ENCODE data around the gene DGKG.

Gene DGKG

DNA sequence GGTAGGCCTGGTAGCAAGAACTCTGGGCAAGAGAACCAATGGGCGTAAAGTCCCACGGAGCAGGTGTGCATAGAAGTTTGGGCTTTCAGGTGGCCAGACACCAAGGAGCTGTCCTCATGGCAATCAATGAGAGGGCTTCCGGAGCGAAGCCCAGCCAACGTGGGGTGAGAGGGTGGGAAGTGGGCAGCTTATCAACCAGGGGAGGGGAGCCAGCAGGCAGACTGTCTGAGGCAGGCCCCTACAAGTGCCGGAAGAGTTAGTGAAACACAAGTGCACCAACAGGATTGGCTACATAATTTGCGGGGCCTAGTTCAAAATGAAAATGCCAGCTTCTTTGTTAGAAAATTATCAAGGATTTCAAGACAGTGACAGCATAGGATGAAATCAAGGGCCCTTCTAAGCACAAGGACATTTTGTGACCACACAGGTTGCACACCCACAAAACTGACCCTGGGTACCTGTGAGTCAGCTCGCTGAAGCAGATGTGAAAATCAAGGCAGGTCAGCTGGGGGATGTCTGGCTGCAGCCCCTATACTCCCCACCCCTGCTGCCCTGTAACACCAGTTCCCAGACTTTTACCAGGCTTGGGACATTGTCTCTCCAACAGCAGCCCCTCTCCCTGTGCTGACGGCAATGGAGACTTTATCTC, 151.1 kb downstream of the DGKG start:
- no peak for DNase-seq (ENCODE audit: low read depth in 3 of 3)

DNA sequence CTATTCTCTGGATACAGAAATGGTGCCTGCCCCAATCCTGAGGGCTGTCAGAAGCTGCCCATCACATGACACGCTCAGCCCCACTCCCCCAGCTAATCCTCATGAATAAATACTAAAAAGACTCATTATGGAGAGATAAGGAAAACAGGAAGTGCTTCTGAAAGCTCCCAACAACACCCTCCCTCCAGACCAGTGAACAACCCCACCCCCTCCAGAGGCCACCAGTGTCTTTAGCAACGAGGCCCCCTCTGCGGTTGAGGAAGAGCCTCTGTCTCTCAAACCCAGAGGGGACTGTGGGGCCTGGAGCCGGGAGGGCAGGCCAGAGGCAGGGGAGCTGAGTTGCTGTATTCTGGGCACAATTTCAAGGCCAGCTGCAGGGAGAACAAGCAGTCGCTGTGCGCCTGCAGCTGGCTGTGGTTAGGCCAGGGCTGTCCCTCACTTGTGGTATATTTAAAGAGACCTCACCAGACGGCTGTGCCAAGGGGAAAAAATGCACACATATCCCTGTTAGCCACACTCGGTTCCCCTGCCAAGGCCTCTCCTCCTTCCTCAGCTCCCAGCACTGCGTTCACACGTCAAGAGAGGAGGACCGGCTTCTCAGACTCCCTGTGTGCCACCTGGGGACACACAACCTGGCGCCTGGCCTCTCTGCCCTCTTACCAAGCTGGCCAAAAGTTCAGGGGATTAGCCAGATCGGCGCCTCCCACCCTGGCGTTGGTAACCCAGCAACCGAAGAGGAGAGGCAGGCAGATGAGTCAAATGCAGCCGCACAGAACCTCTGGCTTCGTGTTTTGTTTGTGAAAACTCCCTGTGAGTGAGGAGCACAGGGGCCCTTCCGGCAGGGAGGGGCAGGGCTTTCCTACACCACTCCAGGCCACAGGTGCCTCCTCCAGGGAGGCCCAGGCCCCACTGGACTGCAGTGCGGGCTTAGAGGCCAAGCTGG, 152.0 kb downstream of the DGKG start:
- no peak for DNase-seq (ENCODE audit: low read depth in 3 of 3)

DNA sequence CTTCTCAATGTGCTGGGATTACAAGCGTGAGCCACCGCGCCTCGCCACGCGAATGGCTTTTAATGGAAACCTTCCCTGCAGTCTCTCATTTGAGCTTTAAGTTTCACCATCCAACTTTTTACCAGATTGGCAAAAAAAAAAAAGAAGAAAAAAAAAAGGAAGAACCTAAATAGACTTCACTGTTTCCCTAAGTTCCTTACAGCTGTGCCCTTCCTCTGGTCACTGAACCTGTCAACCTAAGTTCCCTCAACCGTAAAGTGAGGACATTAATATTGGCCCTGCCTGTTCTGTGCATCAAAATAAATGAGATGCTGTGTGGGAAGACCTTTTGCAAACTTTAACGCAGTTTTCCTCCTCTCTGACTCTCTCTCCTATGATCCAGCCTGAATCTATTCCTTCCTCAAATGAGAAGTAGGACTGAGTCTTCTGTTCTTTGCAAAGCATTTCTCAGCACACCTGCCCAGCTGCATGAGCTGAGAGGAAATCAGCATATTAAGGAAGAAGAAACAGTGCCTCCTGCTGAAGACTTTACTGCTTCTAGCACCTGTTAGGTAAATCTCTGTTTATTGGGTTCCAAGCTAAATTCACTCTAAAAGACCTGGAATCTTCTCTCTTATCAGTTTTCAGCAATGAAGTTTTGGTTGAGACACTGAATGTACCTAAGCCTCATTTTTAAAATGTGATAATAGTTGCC, 153.6 kb downstream of the DGKG start:
- DNase-seq (ENCODE audit: low read depth in 3 of 3), result no peak

DNA sequence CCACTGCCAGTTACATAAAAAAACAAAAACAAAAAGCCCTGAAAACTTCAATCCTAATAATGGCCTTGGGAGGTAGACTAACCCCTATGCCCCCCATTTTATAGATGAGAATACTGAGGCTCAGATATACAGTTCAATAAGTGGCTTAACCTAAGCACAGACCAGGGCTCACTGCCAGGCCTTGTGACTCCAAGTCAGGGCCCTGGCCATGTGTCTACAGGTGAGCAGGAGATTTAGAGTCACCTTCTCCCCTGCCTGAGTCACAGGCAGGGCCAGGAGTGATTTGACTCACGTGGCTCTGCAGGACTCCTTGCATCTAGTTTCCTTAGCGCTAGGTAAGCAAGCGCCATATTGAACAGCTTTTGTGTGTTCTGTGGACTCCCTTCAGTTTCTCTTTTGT, 154.5 kb downstream of the DGKG start:
- DNase-seq (ENCODE audit: low read depth in 3 of 3), result no peak

DNA sequence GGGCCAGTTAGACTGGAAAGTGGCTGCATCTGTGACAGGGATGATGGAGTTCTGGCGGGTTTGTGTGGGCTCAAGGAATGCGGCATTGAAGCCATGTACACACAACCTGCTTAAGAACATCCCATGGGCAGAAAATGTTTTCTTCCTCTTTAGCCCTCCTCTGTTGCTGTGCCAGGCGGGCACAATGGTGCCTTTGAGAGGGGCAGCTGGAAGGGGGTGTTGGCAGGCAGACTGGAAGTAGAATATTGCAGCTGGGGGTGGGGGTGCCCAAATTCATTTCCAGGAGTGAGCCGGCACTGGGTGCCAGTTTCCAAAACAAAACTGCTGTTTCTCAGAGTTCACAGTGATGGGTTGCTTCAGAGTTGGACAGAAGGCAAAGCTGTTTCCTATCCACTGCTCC, 161.3 kb downstream of the DGKG start:
- no peak for DNase-seq (ENCODE audit: low read depth in 3 of 3)

DNA sequence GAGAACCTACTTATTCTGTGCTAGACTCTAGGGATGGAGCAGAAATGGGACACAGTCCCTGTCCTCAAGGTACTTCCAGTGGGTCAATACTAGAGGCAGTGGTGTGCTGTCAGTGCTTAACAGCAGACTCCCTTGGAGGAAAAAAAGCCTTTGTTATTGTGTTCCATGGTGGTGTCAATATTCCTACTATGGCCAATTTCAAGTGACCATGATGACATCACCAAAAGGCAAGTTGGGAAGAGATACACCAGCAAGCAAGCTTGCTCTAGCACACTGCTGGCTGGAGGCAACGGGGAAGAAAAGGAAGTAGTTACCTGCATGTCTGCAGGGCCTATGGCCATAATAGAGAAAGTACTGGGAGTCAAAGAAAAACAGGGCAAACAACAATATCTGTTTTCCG, 163.6 kb downstream of the DGKG start:
- DNase-seq (ENCODE audit: low read depth in 3 of 3), result no peak

DNA sequence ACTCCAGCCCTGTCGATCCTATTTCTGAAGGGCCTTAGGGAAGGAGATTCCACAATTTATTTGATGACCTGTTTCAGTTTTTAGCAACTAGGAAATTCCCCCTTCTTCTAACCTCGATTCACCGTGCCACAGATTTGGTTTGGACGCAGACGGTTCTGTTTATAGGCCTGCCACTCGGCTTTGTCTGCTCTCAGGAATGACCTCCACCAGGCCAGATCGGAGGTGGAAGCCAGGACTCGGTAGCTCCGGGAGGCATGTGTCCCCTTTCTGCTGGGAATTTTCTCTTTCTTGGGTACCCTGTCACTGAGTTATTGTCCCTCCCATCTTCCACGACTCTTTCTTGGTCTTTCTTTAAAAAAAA, 167.6 kb downstream of the DGKG start:
- DNase-seq (ENCODE audit: low read depth in 3 of 3), result no peak

DNA sequence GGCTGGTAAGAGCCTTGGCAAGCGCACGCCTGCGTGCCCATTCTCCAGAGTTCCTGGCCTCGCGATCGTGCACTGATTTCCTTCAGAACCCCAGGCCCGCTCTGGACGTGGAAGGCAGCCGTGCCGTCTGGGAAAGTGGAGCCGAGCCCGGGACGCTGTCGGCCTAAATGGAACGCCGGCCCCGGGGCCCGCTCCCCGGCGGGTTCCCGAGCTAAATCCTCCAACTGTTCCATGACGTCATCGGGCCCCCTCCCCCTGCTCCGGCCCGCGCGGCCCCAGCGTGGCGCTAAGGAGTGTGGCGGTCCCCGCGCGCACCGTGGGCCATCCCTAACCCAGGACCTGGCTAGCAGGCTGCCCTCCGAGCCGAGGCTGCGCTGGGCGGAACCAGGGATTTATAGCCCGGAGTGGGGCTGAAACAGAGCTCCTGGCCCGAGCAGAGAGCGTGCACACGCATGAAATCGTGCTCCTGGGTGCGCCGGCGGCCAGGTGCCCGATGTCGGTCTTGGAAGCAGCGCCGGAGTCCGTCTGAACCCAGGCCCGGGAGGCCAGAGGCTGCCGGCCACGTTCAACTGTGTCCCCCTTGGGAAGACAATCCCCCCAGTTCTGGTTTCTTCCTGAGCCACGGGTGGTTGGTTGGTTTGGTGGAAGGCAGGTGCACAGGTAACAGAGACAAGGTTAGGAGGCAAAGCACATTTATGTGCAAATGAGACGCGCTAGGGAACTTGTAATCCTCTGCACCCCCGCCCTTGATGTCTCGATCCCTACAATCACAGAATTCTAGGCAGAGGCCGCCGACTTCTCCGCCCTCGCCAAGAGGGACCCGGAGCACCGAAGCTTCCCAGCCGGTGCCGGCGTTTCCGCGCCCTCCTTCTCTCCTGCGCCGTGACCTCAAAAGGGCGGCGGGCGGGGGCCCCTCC, 168.2 kb downstream of the DGKG start:
- DNase-seq (ENCODE audit: low read depth in 3 of 3), result no peak

DNA sequence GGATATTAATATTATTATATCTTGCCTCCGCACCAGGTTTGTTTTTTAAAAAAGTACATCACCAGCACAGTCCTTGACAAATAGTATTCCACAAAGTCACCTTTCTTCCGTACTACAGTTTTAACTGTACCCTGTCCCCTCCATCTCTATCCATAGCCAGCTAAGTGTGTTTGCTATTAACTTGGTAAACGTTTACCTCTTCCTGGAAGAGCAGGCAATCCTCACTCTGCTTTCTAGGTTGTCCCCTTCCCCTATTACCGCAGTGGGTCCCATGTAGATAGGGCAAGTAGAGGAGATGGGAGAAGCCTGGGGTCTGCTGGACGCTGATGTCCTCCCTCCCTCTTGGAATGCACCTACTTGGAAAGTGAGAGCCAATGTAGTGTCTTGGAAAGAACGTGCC, 169.2 kb downstream of the DGKG start:
- DNase-seq (ENCODE audit: low read depth in 3 of 3), result no peak

DNA sequence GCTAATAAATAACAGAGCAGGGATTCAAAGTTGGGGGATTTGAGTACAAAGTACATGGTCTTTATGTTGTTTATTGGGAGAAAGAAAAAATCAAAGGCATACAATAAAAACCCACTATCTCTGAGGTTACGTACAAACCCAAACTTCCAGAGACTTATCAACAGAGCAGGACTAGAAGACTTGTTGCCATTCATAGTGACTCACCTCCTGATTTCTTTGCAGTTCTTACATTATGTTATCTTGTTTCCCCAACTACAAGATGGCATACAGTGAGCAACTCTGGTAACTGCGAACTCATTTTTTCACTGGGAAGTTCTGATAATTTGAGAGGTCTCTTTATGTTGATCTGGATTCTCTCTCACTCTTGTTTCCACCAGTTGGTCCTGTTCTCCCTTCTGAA, 172.5 kb downstream of the DGKG start:
- no peak for DNase-seq (ENCODE audit: low read depth in 3 of 3)

DNA sequence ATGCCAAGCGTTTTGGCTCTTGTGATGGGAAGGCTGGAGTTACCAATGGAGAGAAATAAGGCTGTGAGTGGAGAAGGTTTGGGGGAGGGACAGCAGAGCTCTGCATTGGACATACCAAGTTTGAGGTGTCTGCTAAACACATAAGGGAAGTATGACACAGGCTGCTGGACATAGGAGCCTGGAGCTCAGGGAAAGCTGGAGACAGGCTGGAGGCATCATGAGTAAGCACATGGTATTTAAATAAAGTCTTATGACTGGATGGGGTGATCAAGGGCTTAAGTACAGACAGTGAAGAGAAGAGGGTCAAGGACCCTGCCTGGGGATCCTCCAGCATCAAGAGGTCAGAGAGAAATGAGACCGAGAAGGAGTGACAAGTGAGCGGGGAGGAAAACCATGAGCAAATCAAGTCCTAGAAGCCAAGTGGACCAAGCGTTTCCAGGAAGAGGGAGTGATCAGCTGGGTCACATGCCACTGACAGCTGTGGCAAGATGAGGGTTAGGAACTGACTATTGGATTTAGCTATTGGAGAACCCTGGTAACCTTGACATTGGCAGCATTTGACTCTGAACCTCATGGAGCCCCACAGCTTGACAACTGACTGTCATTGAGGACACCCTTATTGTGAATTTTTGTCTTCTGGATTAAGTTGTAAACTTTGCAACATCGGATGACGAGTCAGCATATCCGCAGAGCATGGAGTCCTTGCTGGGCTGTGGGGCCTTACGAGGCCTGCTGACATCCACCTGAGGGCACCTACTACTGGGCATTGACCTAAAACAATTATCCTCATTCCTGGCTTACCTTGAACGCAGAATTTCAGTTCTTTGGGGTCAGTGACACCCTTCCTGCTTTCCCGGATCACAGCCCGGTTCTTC, 174.4 kb downstream of the DGKG start:
- no peak for DNase-seq (ENCODE audit: low read depth in 3 of 3)

DNA sequence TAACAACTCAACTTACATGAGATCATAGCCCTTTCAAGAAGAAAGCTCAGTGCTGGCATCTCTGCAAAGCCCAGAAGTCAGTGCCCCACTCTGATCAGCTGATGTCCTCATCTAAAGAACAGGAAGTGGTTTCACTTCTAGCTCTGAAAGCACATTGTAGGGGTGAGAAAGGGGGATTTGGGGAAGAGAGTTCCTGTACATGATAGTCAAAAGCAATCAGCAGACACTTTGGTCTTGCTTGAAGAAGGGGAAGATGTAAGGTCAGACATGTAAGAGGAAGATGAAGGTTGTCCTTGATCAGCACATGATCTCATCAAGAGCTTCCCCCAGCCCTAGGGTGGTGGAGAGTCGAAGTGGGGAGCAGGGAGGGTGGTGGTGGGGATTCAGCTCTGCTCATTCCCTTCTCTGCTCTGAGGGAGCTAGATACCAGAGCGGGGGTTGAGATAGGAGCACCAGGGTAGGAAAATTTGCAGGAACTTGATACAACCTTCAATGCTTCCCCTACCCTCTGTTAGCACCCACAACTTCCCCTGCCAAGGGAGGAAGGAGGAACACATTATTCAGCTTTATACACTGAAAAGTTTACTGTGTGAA, 176.7 kb downstream of the DGKG start:
- DNase-seq (ENCODE audit: low read depth in 3 of 3), result no peak

DNA sequence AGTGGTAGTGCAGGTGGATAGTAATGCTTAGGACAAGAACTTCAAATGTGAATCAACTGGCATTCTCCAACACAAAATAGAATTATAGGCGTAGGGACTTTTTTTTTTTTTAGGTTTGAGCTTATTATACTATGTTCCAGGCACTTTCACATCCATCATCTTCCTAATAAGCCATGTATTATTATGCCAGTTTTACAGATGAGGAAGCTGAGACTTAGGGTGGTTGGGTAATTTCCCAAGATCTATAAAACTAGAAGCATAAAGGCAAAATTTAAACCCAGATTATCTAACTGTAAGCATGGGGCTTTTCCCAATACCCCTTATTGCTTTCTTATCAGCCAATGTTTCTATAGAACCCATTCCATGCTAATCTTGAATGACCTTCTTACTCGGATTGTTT, 178.0 kb downstream of the DGKG start:
- no peak for DNase-seq (ENCODE audit: low read depth in 3 of 3)

DNA sequence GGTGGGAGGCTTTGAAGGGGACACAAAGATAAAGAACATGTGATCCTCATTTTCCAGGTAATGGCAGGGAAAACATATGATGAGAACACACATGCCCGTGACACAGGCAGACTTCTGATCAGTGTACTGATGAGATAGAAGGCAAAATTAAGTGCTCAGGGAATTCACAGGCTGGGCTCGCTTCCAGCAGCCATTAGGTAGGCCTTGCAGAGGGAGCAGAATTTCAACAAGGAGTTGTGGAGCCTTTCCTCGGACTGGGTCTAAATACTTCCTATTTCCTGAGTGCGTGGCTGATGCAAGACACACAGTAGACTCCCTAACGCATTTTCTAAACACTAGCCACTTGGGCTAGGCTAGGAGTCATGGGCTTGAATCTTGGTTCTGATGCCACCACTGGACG, 179.2 kb downstream of the DGKG start:
- no peak for DNase-seq (ENCODE audit: low read depth in 3 of 3)

DNA sequence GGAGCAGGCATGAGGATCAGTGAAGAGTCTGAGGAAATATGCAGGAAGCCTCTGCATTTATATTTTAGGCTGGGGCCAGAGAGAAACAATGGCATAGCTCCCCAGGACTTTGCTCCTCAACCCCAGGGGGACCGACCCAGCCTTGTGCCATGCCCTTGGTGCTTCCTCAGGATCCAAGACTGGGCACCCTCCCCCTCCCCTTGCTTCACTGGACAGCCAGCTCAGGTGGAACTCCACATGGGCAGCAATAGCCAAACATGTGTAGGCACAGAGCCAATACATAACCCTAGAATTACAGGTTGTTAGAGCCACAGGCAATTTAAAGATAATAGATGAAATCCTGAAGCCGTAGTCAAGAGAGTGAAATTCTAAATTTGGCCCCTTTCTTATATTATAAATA, 180.1 kb downstream of the DGKG start:
- no peak for DNase-seq (ENCODE audit: low read depth in 3 of 3)

DNA sequence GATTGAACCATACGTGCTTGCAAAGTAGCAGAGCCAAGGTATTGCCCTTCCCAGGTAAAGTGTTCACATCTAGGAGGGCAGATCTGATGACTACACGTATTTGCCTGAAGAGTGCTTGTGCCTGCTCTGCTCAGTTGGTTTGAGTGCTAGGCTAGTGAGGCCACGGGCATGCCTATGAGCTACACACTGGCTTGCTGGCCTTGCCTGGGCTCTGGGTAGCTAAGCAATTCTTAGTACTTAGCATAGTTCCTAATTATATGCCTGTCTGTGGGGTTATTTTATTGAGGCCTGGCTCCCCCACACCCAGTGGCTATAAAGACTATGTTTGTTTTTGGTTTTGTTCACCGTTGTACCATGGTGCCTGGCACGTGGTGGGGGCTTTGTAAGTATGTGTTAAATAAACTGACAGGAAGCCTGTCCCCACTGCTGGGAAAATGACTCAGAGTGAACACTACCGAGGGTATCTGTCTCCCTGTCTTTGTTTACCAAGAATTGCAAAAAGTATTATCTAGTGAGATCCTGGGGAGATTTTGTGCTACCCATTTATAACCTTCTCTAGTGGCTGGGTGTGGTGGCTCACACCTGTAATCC, 181.0 kb downstream of the DGKG start:
- DNase-seq (ENCODE audit: low read depth in 3 of 3), result no peak

DNA sequence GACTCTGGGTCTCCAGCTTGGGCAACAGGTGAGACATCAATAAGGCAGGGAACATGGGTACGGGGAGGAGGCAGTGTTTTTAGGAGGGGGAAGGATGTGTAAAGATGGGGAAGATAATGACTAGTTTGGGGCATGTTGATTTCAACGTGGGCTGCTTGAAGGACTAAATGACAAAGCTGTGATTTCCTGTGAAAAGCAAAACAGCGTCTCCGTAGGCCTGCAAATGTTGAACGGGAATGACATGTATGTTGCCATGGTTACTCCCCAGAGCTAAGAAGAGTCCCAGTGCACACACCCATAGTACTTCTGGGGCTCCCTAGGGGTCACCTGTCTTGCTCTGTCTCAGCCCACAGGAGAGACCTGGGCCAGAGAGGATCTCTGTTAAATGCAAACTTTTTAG, 181.9 kb downstream of the DGKG start:
- no peak for DNase-seq (ENCODE audit: low read depth in 3 of 3)

DNA sequence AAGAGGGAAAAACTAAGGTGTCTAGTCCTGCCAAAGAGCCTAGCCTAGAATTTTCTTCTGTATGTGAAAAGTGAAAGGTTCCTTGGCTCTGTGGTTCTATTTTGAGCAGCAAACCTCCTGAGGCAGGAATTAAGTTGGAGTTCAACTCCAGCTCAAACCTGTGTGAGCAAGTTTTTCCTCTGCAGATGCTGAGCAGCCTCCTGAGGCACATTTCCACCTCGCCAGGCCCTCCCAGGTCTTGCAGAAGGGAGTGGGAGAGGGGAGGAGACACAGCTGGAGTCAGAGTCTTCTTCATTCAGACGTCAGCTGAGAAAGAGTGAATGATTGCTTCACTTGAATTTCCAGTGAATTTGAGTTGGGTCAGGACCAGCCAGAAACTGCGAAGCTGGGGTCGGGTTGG, 183.6 kb downstream of the DGKG start:
- no peak for DNase-seq (ENCODE audit: low read depth in 3 of 3)

DNA sequence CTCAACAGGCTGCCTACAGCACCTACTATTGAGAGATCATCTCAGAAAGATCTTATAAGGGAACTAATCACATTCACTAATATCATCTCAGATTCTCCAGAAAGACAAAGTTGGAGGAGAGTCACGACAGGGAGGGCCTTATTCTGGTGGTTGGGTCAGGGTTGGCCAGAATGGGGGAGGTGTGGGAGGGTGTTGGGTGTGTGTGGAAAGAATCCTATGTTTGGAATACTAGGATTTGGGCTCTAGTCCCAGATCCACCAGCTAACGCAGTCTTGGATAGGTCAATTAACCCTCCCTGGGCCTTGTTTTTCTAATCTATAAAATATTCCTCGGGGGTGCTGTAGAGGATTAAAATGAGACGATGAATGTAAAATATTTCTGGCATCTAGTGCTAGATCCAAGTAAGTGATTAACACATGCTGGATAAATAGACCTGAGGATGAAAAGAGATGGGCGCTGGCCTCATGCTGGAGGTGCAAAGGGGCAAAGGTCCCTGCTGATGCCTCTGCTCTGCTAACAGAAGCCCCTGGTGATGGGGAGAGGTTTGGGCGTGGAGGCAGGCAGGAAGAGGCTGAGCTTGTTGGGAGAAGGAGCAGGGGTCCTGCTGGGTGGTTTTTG, 185.6 kb downstream of the DGKG start:
- no peak for DNase-seq (ENCODE audit: low read depth in 3 of 3)

Measured in stimulated activated CD4-positive, alpha-beta T cell treated with anti-CD3 and anti-CD28 coated beads, TNF-alpha, amount 100 ng/mL, for 4 hours (primary cell).